CD4-positive, alpha-beta T cell (primary cell): ENCODE data around the gene ERBB3. TPM values are rescaled to one million over a fixed set of nuclear protein-coding genes. Genes with fewer than 3 reads are reported as not detected.

Experiments
- ATAC-seq: fragments of 200-7000 bp; cut with Tn5 transposase; one replicate; pipeline ENCODE4 v1.10.0; 2022; ENCODE audit warnings: mild to moderate bottlenecking; ENCODE audit not compliant: poor library complexity
- CTCF ChIA-PET: fragments of 350-600 bp; sonication (Branson Sonifier 250); formaldehyde crosslinking; loops from one replicate; lab custom pipeline; 2021; ENCODE audit warnings: antibody characterized with exemption, inconsistent platforms; lab: Charles Lee
- POLR2A ChIA-PET: fragments of 350-600 bp; sonication (Branson Sonifier 250); formaldehyde crosslinking; loops from one replicate; lab custom pipeline; 2021; ENCODE audit warnings: antibody characterized with exemption, inconsistent platforms; lab: Charles Lee
- DNase-seq, 14 experiments: peaks; one replicate each; pipeline ENCODE4 v3.0.0-alpha.2; 2013 to 2020; ENCODE audit warnings: mixed read lengths in 2 of 14
- H3K27ac ChIP-seq, 2 donors: one replicate each; pipeline versions ENCODE4 v1.5.1 to v1.7.0; 2013; ENCODE audit warnings: low read length in 2 of 2, low read depth in 1 of 2, mild to moderate bottlenecking in 1 of 2
- H3K27me3 ChIP-seq, 2 experiments: 1 replicate in 1 of 2; 2 replicates in 1 of 2; pipeline versions ENCODE4 v1.6.1 to v1.7.0; 2013; ENCODE audit warnings: low read length in 2 of 2, control low read depth in 1 of 2, mild to moderate bottlenecking in 1 of 2, moderate library complexity in 1 of 2; ENCODE audit not compliant: insufficient read depth in 2 of 2, control insufficient read depth in 1 of 2
- H3K36me3 ChIP-seq: one replicate; pipeline ENCODE4 v1.6.1; 2013; ENCODE audit warnings: low read length, control low read depth; ENCODE audit not compliant: insufficient read depth
- H3K4me1 ChIP-seq: one replicate; pipeline ENCODE4 v1.6.1; 2013; ENCODE audit warnings: low read length, control low read depth; ENCODE audit not compliant: insufficient read depth
- H3K4me3 ChIP-seq: one replicate; pipeline ENCODE4 v1.5.1; 2013; ENCODE audit warnings: mild to moderate bottlenecking, low read length, moderate library complexity
- H3K9me3 ChIP-seq, 2 experiments: 1 replicate in 1 of 2; 2 replicates in 1 of 2; pipeline versions ENCODE4 v1.6.1 to v1.7.0; 2013; ENCODE audit warnings: low read length in 2 of 2, mild to moderate bottlenecking in 2 of 2, control low read depth in 1 of 2, moderate library complexity in 1 of 2; ENCODE audit not compliant: control insufficient read depth in 1 of 2, insufficient read depth in 1 of 2
- H3K27ac Mint-ChIP-seq: one replicate; pipeline ENCODE4 v1.8.0; 2020; ENCODE audit warnings: mixed read lengths
- H3K27me3 Mint-ChIP-seq: one replicate; pipeline ENCODE4 v1.8.0; 2021; ENCODE audit warnings: mixed read lengths
- H3K36me3 Mint-ChIP-seq: one replicate; pipeline ENCODE4 v1.8.0; 2021; ENCODE audit warnings: low read depth, mixed read lengths
- H3K4me1 Mint-ChIP-seq: one replicate; pipeline ENCODE4 v1.8.0; 2021; ENCODE audit warnings: low read depth, mixed read lengths
- H3K4me3 Mint-ChIP-seq: one replicate; pipeline ENCODE4 v1.8.0; 2020; ENCODE audit warnings: mild to moderate bottlenecking, mixed read lengths
- H3K9me3 Mint-ChIP-seq: one replicate; pipeline ENCODE4 v1.8.0; 2020; ENCODE audit warnings: mixed read lengths
- CTCF ChIP-seq: fragments of 200-600 bp; IDR thresholded peaks from one replicate; pipeline ENCODE4 v1.8.0; 2022; ENCODE audit warnings: antibody characterized with exemption, mild to moderate bottlenecking
- intact Hi-C, 2 experiments: fragments of 100-400 bp; cut with DNase I in 1 of 2; cut with micrococcal nuclease in 1 of 2; formaldehyde crosslinking; loops; one replicate each; pipeline versions ENCODE4 v1.15.1 to v1.9.0; 2023 to 2025; cut with DNase I, micrococcal nuclease
- total RNA-seq, 174 experiments: library from RNA in 2 of 174; stranded (reverse) in 2 of 174; gene quantifications; one replicate each; pipeline ENCODE4 v1.2.3 and lab custom pipeline; 2021 to 2026

Gene ERBB3
- total RNA-seq, 2 experiments from 2014 or later = 0.22 to 0.47 TPM

DNA sequence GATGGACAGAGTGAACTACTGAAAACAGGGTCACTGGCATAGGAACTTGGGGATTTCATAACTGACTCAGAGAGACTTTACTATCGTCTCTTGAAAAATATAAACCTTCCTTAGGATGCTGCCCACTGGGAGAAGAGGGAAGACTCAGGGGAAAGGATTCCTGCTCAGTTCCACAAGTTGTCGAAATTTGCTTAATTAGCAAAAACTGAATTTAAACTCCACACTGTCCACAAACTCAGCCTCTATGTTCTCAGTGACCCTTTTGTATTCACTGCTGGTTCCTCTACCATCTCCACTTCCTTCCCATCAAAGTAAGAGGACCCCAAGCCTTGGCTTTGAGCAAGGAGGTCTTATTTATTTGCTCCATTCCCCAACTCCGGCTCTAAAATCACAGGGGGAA lies 65.3 kb downstream of the ERBB3 start:
- no peaks in the 10 kb centered on the region for H3K27me3 Mint-ChIP-seq
- ATAC-seq = no peak
- ChIA-PET CTCF (interaction anchor here (0.9 to 2.0 kb wide), 2 partner anchors 19 to 77 kb away, joined by 3 to 10 read pairs; no protein-coding TSS in a partner anchor), POLR2A (interaction anchor here (1.1 to 2.0 kb wide), 2 partner anchors 17 to 18 kb away, joined by 3 to 10 read pairs; partner anchors contain the start of gene ESYT1)
- intact Hi-C loops = no loop called here
- H3K4me3 ChIP-seq = no peak overlapping the region
- H3K27ac Mint-ChIP-seq = peak overlapping the region; percentile 42
- DNase-seq = no peak
- H3K9me3 ChIP-seq = no peaks in the 10 kb centered on the region
- H3K4me1 Mint-ChIP-seq = peaks cover 38% of the 10 kb centered on the region
- no peak for TF ChIP-seq CTCF
- H3K27ac ChIP-seq = no peak overlapping the region
- H3K27me3 ChIP-seq = no peaks in the 10 kb centered on the region
- no peak overlapping the region for H3K4me3 Mint-ChIP-seq
- H3K36me3 Mint-ChIP-seq = peaks cover 56% of the 10 kb centered on the region
- H3K4me1 ChIP-seq = peaks cover 39% of the 10 kb centered on the region
- H3K36me3 ChIP-seq = peaks cover 56% of the 10 kb centered on the region
- no peaks in the 10 kb centered on the region for H3K9me3 Mint-ChIP-seq

DNA sequence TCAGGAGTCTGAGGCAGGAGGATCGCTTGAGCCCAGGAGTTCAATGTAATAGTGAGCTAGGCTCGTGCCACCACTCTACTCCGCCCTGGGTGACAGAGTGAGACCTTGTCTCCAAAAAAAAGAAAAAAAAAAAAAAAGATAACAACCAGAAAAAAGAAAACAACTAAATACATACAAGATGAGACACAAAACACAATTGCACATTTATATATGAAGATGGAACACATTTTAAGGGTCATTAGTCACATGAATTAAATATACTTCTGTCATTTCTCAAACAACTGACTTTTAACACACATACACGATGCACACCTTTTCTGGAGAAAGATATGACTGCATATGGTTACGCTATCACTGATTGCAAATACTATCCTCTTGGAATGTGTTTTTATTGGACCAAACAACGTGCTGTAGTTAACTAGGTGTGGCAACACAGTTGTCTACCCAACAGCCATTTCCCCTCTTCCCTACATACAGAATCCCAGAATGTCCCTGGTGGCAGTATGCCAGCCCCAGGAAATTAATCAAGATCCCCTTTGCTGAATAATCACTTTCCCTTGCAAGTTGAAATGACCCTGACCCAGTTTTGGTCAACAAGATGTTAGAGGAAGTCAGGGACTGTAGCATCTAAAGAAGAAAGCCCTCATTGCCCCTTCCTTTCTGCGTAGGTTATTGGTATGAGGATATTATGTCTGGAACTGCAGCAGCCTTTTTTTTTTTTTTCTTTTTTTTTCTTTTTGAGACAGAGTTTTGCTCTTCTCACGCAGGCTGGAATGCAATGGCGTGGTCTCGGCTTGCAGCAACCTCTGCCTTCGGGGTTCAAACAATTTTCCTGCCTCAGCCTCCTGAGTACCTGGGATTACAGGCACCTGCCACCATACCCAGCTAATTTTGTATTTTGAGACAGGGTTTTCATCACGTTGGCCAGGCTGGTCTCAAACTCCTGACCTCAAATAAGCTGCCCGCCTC lies 66.8 kb downstream of the ERBB3 start:
- Histone ChIP-seq H3K27me3 (no peaks in the 10 kb centered on the region), H3K27ac (no peak overlapping the region), H3K9me3 (no peaks in the 10 kb centered on the region), H3K36me3 (peaks cover 42% of the 10 kb centered on the region), H3K4me3 (no peak overlapping the region), H3K4me1 (peaks cover 40% of the 10 kb centered on the region)
- no peak for DNase-seq
- no peak for TF ChIP-seq CTCF
- CTCF ChIA-PET = no interaction called here
- H3K4me1 Mint-ChIP-seq = peaks cover 43% of the 10 kb centered on the region
- POLR2A ChIA-PET = interaction anchor here (0.7 to 1.3 kb wide), 2 partner anchors 17 kb away, joined by 3 to 5 read pairs; no protein-coding TSS in a partner anchor
- H3K4me3 Mint-ChIP-seq = no peak overlapping the region
- no peaks in the 10 kb centered on the region for H3K27me3 Mint-ChIP-seq
- peak overlapping the region; percentile 62 for H3K27ac Mint-ChIP-seq
- peaks cover 47% of the 10 kb centered on the region for H3K36me3 Mint-ChIP-seq
- intact Hi-C loops = no loop called here
- no peak for ATAC-seq
- H3K9me3 Mint-ChIP-seq = no peaks in the 10 kb centered on the region

- Mint-ChIP-seq H3K4me3 (peak overlapping the region; percentile 94), H3K4me1 (peaks cover 34% of the 10 kb centered on the region), H3K27ac (peak overlapping the region; percentile 94), H3K9me3 (no peaks in the 10 kb centered on the region), H3K36me3 (peaks cover 14% of the 10 kb centered on the region), H3K27me3 (no peaks in the 10 kb centered on the region)
- intact Hi-C loops = loop anchor here (2.0 to 5.0 kb wide), 3 partner anchors 22 to 37 kb away; partner anchors contain the start of genes ESYT1 (in 1 of the 2), RPL41 (in 1 of the 2), SMARCC2 (in 1 of the 2) and ZC3H10 (in 1 of the 2)
- Histone ChIP-seq H3K27ac (no peak overlapping the region), H3K4me3 (no peak overlapping the region), H3K4me1 (peaks cover 30% of the 10 kb centered on the region), H3K9me3 (no peaks in the 10 kb centered on the region), H3K27me3 (no peaks in the 10 kb centered on the region), H3K36me3 (peaks cover 4% of the 10 kb centered on the region)
- TF ChIP-seq CTCF = no peak
- ATAC-seq (no peak), DNase-seq (peak in 1 of 14 experiments; percentile 34)
- ChIA-PET POLR2A (interaction anchor here (1.0 to 4.9 kb wide), 3 partner anchors 10 to 22 kb away, joined by 3 to 35 read pairs (median 7); partner anchors contain the start of gene ESYT1), CTCF (interaction anchor here (1.4 to 2.0 kb wide), 5 partner anchors 17 to 39 kb away, joined by 3 to 23 read pairs (median 5); partner anchors contain the start of gene SMARCC2)
Observed at GRCh38 chr12:56150563-56150962, 70.6 kb downstream of the ERBB3 start.
